ENCODE measurements around the gene SLC27A5.

Gene SLC27A5

GRCh38 chr19:58516246-58516836 is 4.5 kb upstream of the SLC27A5 start:
- no peak for DNase-seq (ENCODE audit: low spot score)
- TF ChIP-seq CTCF (IDR thresholded peaks at IDR 0.05; ENCODE audit: extremely low read depth, missing control alignments), result no peak

DNA sequence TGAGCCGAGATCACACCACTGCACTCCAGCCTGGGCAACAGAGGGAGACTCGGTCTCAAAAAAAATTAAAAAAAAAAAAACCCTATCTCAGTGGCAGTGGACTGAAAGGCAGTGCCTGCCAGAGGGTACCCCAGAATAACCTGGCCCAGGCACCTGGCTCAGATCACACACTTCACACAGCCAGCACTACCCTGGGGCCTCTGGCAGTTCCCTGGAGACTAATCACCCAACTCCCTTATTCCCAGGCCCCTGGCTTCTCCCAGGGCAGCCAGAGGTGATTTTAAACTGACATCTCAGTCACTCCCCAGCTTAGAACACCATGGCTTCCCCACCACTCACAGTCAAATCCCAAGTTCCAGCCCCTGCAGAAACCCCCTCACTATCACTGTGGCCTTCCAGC is 3.5 kb upstream of the SLC27A5 start:
- DNase-seq (ENCODE audit: low spot score), result no peak
- TF ChIP-seq CTCF (IDR thresholded peaks at IDR 0.05; ENCODE audit: extremely low read depth, missing control alignments), result no peak

- DNase-seq (ENCODE audit: low spot score), result no peak
- TF ChIP-seq CTCF (IDR thresholded peaks at IDR 0.05; ENCODE audit: extremely low read depth, missing control alignments), result no peak
Observed at GRCh38 chr19:58514564-58515022, 2.8 kb upstream of the SLC27A5 start.

DNA sequence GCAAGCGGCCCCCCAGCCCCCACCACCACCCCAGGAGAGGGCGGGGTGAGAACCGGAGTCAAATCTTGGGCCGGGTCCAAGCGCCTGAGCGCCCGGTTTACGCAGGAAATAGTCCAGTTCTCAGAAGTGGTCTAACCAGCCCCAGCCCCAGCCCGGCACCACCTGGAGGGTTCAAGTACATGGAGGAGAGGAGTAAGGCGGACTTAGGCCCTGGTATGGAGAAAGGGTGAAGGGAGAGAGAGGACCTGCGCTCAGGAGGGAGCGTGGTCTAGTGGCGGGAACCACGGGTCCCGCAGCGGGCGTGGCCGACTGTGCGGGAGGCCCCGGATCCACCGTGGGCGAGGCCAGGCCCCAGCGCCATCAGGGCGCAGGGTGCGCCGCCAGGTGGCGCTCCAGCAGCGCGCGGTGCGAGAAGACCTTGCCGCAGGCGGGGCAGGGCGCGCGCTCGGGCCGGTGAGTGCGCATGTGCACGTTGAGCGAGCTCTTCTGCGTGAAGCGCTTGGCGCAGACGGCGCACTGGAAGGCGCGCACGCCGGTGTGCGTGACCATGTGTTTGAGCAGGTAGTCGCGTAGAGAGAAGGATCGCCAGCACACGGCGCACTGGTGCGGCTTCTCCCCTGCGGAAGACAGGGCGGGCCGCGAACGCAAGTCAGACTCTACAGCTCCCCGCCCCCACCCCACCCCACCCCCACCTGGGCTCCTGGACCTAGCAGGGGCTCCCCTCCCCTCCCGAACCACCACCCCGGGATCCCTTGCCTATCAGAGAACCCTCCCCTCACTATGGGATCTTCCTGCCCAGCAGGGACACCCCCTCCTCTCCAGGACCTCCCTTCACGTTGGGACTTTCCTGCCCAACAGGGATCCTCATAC is 2.1 kb upstream of the SLC27A5 start:
- peak; percentile 93 for TF ChIP-seq CTCF (IDR thresholded peaks at IDR 0.05; ENCODE audit: extremely low read depth, missing control alignments)
- DNase-seq (ENCODE audit: low spot score), result peak; percentile 97

DNA sequence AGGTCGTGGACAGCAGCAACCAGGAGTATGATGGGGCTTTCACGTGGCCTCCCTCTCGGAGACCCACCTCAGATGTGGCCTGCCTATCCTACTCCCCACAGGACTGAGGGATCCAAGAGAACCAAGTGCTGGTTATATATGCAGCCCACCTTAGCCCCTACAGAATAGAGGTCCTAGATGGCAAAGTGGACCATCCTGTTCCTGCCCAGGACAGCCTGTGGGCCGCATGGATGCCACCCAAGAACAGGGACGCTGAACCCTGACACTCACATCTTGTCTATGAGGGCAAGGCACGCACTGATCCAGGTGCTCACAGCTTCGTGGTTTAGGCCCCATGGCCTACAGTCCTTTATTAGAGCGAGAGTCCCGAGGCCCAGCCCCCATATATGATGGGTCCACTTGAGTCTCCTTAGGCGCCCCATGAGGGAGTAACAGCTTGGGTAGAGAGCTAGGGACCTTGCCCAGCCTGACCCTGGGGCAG is 1.5 kb upstream of the SLC27A5 start:
- TF ChIP-seq CTCF (IDR thresholded peaks at IDR 0.05; ENCODE audit: extremely low read depth, missing control alignments), result no peak
- DNase-seq (ENCODE audit: low spot score), result no peak

DNA sequence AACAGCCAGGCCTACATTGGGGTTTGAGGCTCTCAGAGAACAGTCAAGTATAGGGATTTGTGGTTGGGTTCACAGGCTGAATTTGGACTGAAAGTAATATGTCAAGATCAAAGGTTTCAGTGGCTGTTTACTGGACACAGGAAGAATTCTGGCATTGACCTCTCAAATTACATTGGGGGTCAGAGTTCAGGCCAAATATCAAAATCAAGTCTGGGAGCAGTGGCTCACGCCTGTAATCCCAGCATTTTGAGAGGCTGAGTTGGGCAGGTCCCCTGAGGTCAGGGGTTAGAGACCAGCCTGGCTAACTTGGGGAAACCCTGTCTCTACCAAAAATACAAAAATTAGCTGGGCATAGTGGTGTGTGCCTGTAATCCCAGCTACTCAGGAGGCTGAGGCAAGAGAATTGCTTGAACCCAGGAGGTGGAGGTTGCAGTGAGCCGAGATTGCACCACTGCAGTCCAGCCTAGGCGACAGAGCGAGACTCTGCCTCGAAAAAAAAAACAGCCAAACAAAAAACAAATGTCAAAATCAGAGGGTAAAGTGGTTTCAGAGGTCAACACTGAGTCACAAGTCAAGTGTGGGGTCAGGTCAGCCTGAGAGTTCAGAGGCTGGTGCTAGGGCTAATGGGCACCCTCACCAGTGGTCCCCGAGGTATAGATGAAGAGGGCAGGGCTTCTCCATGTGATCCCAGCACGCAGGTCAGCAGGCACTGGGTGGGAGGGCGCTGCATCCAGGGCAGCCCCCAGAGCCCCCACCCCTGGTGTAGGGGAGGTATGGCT is 1.5 kb downstream of the SLC27A5 start:
- no peak for DNase-seq (ENCODE audit: low spot score)

More for the DNA sequence above, 1.5 kb downstream of the SLC27A5 start:
- no peak for TF ChIP-seq CTCF (IDR thresholded peaks at IDR 0.05; ENCODE audit: extremely low read depth, missing control alignments)
